OCI-LY1 (cell line): ENCODE results near the gene MXD4.

Experiments
- CTCF ChIP-seq: fragments of 200-600 bp; sonication (generic), shearing (Covaris generic); IDR thresholded peaks from 2 replicates; pipeline ENCODE4 v1.5.1; 2017; ENCODE audit warnings: mild to moderate bottlenecking, antibody characterized with exemption, low read length, moderate library complexity, mixed read lengths
- EZH2 ChIP-seq: fragments of 200-600 bp; sonication (generic), shearing (Covaris generic); IDR thresholded peaks from 2 replicates; pipeline ENCODE4 v1.8.0; 2017; ENCODE audit warnings: borderline replicate concordance, mixed run types, mild to moderate bottlenecking, antibody characterized with exemption, low read length, moderate library complexity, mixed read lengths

GRCh38 chr4:2280531-2281300, 18.8 kb upstream of the MXD4 start:
- TF ChIP-seq CTCF, result peak; percentile 26; the same call in 1 of the 2 replicates
- no peak for TF ChIP-seq EZH2
